ENCODE results near the gene KCTD20. TPM values are rescaled to one million over a fixed set of nuclear protein-coding genes. Genes with fewer than 3 reads are reported as not detected.

The KCTD20 gene
- total and polyA plus RNA-seq, 2 experiments from 2014 or later = 7.4 to 25.0 TPM

DNA sequence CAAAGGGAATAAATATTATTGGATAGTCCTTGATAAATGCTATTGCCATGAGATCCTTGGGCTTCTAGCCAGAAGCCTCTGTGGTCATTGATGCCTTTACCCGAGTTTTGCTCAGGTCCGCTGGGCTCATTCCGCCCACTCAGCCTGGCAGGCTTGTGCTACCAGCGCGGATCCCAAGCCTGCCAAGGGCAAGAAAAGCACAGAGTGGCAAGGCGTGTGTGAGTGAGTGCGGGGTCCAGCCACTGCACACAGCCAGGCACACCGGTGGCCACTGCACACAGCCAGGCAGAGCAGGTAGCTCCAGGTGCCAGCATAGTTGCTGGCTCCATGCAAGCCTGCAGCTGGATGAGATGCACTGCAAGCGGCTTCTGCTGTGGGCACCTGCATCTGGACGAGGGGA, 65.7 kb downstream of the KCTD20 start (continued):
- TF ChIP-seq, protein P1, sequence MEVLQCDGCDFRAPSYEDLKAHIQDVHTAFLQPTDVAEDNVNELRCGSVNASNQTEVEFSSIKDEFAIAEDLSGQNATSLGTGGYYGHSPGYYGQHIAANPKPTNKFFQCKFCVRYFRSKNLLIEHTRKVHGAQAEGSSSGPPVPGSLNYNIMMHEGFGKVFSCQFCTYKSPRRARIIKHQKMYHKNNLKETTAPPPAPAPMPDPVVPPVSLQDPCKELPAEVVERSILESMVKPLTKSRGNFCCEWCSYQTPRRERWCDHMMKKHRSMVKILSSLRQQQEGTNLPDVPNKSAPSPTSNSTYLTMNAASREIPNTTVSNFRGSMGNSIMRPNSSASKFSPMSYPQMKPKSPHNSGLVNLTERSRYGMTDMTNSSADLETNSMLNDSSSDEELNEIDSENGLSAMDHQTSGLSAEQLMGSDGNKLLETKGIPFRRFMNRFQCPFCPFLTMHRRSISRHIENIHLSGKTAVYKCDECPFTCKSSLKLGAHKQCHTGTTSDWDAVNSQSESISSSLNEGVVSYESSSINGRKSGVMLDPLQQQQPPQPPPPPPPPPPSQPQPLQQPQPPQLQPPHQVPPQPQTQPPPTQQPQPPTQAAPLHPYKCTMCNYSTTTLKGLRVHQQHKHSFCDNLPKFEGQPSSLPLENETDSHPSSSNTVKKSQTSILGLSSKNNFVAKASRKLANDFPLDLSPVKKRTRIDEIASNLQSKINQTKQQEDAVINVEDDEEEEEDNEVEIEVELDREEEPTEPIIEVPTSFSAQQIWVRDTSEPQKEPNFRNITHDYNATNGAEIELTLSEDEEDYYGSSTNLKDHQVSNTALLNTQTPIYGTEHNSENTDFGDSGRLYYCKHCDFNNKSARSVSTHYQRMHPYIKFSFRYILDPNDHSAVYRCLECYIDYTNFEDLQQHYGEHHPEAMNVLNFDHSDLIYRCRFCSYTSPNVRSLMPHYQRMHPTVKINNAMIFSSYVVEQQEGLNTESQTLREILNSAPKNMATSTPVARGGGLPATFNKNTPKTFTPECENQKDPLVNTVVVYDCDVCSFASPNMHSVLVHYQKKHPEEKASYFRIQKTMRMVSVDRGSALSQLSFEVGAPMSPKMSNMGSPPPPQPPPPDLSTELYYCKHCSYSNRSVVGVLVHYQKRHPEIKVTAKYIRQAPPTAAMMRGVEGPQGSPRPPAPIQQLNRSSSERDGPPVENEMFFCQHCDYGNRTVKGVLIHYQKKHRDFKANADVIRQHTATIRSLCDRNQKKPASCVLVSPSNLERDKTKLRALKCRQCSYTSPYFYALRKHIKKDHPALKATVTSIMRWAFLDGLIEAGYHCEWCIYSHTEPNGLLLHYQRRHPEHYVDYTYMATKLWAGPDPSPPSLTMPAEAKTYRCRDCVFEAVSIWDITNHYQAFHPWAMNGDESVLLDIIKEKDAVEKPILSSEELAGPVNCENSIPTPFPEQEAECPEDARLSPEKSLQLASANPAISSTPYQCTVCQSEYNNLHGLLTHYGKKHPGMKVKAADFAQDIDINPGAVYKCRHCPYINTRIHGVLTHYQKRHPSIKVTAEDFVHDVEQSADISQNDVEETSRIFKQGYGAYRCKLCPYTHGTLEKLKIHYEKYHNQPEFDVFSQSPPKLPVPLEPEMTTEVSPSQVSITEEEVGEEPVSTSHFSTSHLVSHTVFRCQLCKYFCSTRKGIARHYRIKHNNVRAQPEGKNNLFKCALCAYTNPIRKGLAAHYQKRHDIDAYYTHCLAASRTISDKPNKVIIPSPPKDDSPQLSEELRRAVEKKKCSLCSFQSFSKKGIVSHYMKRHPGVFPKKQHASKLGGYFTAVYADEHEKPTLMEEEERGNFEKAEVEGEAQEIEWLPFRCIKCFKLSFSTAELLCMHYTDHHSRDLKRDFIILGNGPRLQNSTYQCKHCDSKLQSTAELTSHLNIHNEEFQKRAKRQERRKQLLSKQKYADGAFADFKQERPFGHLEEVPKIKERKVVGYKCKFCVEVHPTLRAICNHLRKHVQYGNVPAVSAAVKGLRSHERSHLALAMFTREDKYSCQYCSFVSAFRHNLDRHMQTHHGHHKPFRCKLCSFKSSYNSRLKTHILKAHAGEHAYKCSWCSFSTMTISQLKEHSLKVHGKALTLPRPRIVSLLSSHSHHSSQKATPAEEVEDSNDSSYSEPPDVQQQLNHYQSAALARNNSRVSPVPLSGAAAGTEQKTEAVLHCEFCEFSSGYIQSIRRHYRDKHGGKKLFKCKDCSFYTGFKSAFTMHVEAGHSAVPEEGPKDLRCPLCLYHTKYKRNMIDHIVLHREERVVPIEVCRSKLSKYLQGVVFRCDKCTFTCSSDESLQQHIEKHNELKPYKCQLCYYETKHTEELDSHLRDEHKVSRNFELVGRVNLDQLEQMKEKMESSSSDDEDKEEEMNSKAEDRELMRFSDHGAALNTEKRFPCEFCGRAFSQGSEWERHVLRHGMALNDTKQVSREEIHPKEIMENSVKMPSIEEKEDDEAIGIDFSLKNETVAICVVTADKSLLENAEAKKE (CRISPR knock-in tag; IDR thresholded peaks at IDR 0.05) = no peak
- no peak for TF ChIP-seq POLR2AphosphoS5 (IDR thresholded peaks at IDR 0.05; ENCODE audit: low read depth)

DNA sequence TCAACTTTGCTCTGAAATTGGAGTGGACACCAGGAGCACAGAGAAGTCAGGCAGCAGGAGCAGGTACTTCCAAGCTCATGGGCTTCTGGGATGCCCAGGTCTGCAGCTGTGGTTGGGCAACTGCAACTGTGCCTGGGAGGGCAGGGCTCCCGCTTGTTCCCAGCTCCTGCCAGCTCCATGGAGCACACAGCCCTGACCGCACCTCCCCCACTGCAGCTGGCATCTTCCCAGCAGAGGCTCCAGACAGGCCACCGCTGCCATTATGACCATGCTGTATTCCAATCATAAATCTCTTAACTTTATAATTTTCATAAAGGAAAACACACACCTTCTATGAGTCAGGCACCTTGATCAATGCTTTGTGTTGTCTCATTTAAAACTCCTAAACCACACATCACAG, 67.6 kb downstream of the KCTD20 start:
- no peak overlapping the region for H3K27ac Mint-ChIP-seq
- H3K4me3 Mint-ChIP-seq = no peak overlapping the region
- H3K9me3 Mint-ChIP-seq = peaks cover 8% of the 10 kb centered on the region; the same call in 1 of the 3 replicates
- Histone ChIP-seq H3F3A (replicated peaks; ENCODE audit: low read depth) (no peaks in the 10 kb centered on the region), H3K9me2 (ENCODE audit: insufficient read depth) (no peaks in the 10 kb centered on the region), H3K79me2 (replicated peaks; ENCODE audit: insufficient read depth) (no peaks in the 10 kb centered on the region), H3K27me3 (ENCODE audit: insufficient read depth) (no peaks in the 10 kb centered on the region), H3K4me3 (no peak overlapping the region), H3K27ac (ENCODE audit: low read depth) (no peak overlapping the region), H3K4me2 (no peak overlapping the region), H2AFZ (no peak overlapping the region), H3K4me1 (ENCODE audit: insufficient read depth) (no peaks in the 10 kb centered on the region), H4K20me1 (replicated peaks; ENCODE audit: insufficient read depth) (no peaks in the 10 kb centered on the region), H3K36me3 (ENCODE audit: insufficient read depth) (peaks cover 19% of the 10 kb centered on the region)
- H3K4me1 Mint-ChIP-seq = no peaks in the 10 kb centered on the region
- ATAC-seq = no peak
- peaks cover 3% of the 10 kb centered on the region for H3K27me3 Mint-ChIP-seq (ENCODE audit: insufficient read depth, low read depth, poor library complexity)
- peaks cover 55% of the 10 kb centered on the region for H3K36me3 Mint-ChIP-seq (ENCODE audit: low read depth)
- DNase-seq (ENCODE audit: low spot score) = no peak
- TF ChIP-seq, protein P2, sequence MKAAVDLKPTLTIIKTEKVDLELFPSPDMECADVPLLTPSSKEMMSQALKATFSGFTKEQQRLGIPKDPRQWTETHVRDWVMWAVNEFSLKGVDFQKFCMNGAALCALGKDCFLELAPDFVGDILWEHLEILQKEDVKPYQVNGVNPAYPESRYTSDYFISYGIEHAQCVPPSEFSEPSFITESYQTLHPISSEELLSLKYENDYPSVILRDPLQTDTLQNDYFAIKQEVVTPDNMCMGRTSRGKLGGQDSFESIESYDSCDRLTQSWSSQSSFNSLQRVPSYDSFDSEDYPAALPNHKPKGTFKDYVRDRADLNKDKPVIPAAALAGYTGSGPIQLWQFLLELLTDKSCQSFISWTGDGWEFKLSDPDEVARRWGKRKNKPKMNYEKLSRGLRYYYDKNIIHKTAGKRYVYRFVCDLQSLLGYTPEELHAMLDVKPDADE (IDR thresholded peaks at IDR 0.05) = no peak
- TF ChIP-seq JUNB (IDR thresholded peaks at IDR 0.05; ENCODE audit: unreplicated experiment) = no peak
- TF ChIP-seq EZH2phosphoT487 (IDR thresholded peaks at IDR 0.05; ENCODE audit: unreplicated experiment) = no peak
- no peak for TF ChIP-seq NANOG (IDR thresholded peaks at IDR 0.05; ENCODE audit: borderline replicate concordance)
- no peak for TF ChIP-seq CTCF (conservative IDR thresholded peaks at IDR 0.05; ENCODE audit: low read depth in 2 of 2)
- no peak for TF ChIP-seq ZNF114 (CRISPR knock-in tag; IDR thresholded peaks at IDR 0.05)
- TF ChIP-seq EZH2 (IDR thresholded peaks at IDR 0.05; ENCODE audit: low read depth, unreplicated experiment) = no peak
- no peak for TF ChIP-seq ZNF331 (CRISPR knock-in tag; IDR thresholded peaks at IDR 0.05; ENCODE audit: low read depth)
